GM12873 (cell line): ENCODE data around the gene SLC44A5.

ENCODE experiments used
- CTCF ChIP-seq: IDR thresholded peaks from 2 replicates; pipeline ENCODE4 v1.5.1; 2012; ENCODE audit warnings: low read depth, mild to moderate bottlenecking, moderate library complexity, low read length, control low read depth; ENCODE audit not compliant: insufficient read depth; ENCODE audit errors: missing control alignments

SLC44A5 gene

DNA sequence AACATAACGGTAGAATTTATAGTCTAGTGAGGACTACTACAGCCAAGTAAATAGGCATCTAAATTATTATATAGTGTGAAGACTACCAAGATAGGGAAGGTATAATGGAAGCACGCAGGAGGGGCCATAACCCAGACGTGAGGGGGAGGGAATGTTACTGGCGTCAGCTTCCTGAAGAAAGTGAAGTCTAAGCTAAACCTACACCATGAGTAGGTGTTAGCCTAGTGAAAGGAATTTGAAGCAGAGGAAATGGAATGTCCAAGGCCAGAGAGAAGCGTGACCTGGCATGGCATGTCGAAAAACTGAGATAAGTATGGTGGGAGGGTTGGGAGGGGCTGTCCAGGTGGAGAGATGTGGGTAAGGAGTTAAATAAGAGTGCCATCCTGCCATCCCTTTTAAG is 140.5 kb downstream of the SLC44A5 start:
- TF ChIP-seq CTCF = no peak

DNA sequence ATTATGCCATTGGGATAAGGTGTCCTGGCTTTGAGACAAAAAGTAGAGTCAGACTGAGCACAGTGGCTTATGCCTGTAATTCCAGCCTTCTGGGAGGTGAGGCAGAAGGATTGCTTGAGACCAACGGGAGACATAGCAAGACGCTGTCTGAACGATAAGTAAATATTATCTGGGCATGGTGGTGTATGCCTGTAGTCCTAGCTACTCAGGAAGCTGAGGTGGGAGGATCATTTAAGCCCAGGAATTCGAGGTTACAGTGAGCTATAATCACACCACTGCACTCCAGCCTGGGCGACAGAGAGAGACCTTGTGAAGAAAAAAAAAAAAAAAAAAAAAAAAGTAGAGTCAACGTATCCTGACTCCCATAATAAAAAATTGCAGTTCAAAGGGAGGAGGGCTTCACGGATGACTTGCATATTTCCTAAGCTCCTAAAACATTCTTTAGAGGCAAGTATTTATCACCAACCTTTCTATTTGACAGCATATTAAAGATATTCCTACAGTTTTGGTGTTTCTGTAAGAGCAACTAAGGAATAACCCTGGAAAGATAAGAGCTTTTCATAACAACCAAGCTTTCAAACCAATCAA is 141.2 kb downstream of the SLC44A5 start:
- no peak for TF ChIP-seq CTCF

GRCh38 chr1:75461808-75462325 is 149.0 kb downstream of the SLC44A5 start:
- TF ChIP-seq CTCF = no peak

DNA sequence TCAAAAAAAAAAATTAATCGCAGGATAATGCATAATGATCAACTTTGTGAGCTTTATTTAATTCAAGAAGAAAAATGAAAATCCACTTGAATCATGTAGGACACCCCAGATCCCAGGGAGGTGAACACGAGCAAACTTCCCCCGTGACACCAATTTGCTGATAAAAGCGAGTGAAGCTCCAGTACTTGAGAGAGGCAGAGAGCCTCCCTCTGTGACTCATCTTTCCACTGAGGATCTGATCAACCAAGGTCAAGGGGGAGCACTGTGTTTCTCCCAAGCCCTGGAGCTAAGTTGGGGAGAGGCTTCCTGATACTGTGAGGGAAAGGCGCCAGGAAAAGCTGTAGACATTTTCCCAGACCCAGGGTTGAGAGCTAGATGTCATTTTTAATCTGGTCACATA is 160.9 kb downstream of the SLC44A5 start:
- no peak for TF ChIP-seq CTCF

DNA sequence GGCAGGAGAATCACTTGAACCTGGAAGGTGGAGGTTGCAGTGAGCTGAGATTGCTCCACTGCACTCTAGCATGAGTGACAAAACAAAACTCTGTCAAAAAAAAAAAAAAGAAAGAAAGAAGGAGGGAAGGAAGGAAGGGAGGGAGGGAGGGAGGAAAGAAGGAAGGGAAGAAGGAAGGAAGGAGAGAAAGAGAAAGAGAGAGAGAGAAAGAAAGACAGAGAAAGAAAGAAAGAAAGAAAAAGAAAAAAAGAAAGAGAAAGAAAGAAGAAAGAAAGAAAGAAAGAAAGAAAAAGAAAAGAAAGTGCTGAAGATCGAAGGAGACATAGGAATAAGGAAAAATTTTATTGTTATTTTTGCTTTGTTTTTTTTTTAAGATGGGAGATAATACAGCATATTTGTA is 166.7 kb downstream of the SLC44A5 start:
- TF ChIP-seq CTCF = no peak

DNA sequence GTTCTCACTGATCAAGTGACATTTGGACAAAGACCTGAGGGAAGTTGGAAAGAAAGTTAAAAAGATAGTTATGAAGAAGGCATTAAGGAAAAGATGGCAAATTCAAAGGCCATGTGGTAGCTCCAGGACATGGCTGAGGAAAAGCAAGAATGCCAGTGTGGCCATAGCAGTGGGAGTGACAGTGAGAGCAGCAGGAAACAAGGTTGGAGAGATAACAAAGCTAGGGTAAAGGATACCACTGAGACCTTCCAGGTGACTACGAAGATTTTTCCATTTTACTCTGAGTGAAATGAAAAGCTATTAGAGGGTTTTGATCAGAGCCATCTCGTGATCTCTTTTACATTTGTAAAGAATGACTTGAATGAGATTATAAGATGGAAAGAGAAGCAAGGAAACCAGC is 170.6 kb downstream of the SLC44A5 start:
- no peak for TF ChIP-seq CTCF

DNA sequence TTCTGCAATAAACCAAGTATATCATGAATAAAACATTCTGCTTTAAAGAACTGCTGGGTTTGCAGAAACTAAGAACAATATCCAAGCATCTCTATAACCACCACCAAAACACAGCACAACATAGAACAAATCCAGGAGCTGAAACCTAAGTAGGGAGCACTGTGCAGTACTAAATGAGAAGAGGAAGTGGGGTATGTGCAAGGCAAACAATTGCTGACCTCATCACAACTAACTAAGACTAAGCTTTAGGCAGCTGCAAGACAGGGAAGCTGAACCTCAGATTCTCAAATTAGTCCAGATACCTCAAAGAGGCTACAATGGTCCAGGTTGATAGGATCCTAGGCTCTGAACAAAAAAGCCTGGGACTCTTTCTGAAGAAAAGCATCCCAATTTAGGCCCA is 172.6 kb downstream of the SLC44A5 start:
- no peak for TF ChIP-seq CTCF

GRCh38 chr1:75431843-75432242 is 179.1 kb downstream of the SLC44A5 start:
- TF ChIP-seq CTCF = no peak
